GM20431 (cell line): ENCODE data around the gene CBX3.
"Not testable (repeated sequence)": the region's sequence is repeated elsewhere in the genome, so short reads cannot be mapped to it uniquely, and the experiment has no call there.

ENCODE experiments used
- in situ Hi-C: fragments of 300-500 bp; cut with MseI, MboI; formaldehyde crosslinking; loops from one replicate; pipeline ENCODE4 v1.15.0; 2020; ENCODE audit warnings: low sequenced_read_pairs; ENCODE audit not compliant: unreplicated experiment

CBX3 gene

DNA sequence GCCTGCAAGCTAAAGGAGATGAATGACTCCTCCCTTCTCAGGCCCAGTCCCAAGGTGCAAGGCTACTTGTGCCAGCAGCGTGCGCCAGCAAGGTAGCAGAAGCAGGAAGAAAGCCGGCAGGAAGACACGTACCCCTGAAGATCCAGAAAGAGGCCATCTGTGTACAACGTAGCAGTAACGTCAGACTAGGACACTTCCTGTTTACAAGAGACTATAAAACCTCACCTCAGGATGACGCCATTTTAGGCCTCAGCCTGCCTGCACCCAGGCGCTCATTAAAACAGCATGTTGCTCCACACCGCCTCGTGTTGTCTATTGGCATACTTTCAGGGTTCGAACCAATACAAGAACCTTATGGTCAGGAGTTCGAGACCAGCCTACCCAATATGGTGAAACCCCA lies 48.7 kb downstream of the CBX3 start:
- in situ Hi-C loops = no loop called here

DNA sequence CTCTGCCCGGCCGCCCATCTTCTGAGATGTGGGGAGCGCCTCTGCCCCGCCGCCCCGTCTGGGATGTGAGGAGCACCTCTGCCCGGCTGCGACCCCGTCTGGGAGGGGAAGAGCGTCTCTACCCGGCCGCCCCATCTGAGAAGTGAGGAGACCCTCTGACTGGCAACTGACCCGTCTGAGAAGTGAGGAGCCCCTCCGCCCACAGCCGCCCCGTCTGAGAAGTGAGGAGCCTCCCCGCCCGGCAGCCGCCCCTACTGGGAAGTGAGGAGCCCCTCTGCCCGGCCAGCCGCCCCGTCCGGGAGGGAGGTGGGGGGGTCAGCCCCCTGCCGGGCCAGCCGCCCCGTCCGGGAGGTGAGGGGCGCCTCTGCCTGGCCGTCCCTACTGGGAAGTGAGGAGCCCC lies 60.3 kb downstream of the CBX3 start:
- in situ Hi-C loops = not testable (repeated sequence)
